K562 (cell line): Measurements from ENCODE around the gene ATP13A4. TPM values are rescaled to one million over a fixed set of nuclear protein-coding genes. Genes with fewer than 3 reads are reported as not detected.

Experiments used
- ATAC-seq: fragments of 200-7000 bp; cut with Tn5 transposase; 3 replicates; pipeline ENCODE4 v1.9.1; 2020; ENCODE audit warnings: moderate library complexity
- BruUV-seq: library from RNA; stranded (reverse); fragments of 400-500 nt; replicated peaks from 2 replicates; lab custom pipeline; 2021; lab: Mats Ljungman, UMichigan
- CTCF ChIA-PET: fragments of 300-600 bp; formaldehyde crosslinking; extraction: SDS; loops from one replicate; lab custom pipeline; 2021; ENCODE audit warnings: low intra/inter-chr PET ratio; lab: Yijun Ruan, JAX
- POLR2A ChIA-PET: fragments of 300-600, 350-650 bp; sonication (Branson Sonifier 250); formaldehyde crosslinking; extraction: SDS; loops from one replicate; lab custom pipeline; 2021; ENCODE audit warnings: antibody characterized with exemption, inconsistent platforms; lab: Yijun Ruan, JAX
- DNase-seq, 4 experiments: peaks; one replicate each; pipeline versions ENCODE4 v3.0.0 to v3.0.0-alpha.2; 2011 to 2018; ENCODE audit warnings: low spot score in 3 of 4, mixed read lengths in 3 of 4; ENCODE audit errors: extremely low read depth in 1 of 4
- FAIRE-seq: peaks from 2 replicates; lab custom pipeline; 2011; peaks lifted over from hg19 to GRCh38; lab: Jason Lieb, UNC
- H2AFZ ChIP-seq: 2 replicates; pipeline ENCODE4 v1.6.0; 2011; ENCODE audit warnings: low read depth, low read length, control low read depth, inconsistent platforms
- H3K27ac ChIP-seq: fragments of 200-600 bp; 3 replicates; pipeline ENCODE4 v1.8.0; 2011; ENCODE audit warnings: low read depth, mild to moderate bottlenecking, control low read depth, inconsistent platforms, low read length, moderate library complexity, mixed read lengths; ENCODE audit errors: extremely low read depth
- H3K27me3 ChIP-seq, 2 experiments: fragments of 300-600 bp in 1 of 2; 2 replicates in 1 of 2; 3 replicates in 1 of 2; pipeline versions ENCODE4 v1.6.0 to v1.8.0; 2011; ENCODE audit warnings: inconsistent platforms in 2 of 2, low read length in 2 of 2, mild to moderate bottlenecking in 1 of 2, mixed read lengths in 1 of 2, moderate library complexity in 1 of 2; ENCODE audit not compliant: control insufficient read depth in 2 of 2, insufficient read depth in 2 of 2
- H3K36me3 ChIP-seq: fragments of 300-600 bp; 3 replicates; pipeline ENCODE4 v1.8.0; 2011; ENCODE audit warnings: mild to moderate bottlenecking, low read length, inconsistent platforms; ENCODE audit not compliant: control insufficient read depth, insufficient read depth
- H3K4me1 ChIP-seq, 2 experiments: fragments of 200-600 bp in 1 of 2; replicated peaks in 1 of 2; 2 replicates in 1 of 2; 3 replicates in 1 of 2; pipeline versions ENCODE4 v1.5.1 to v1.8.0; 2011; ENCODE audit warnings: inconsistent platforms in 2 of 2, low read length in 2 of 2, mild to moderate bottlenecking in 1 of 2, mixed read lengths in 1 of 2, moderate library complexity in 1 of 2; ENCODE audit not compliant: control insufficient read depth in 2 of 2, insufficient read depth in 2 of 2
- H3K4me2 ChIP-seq: 2 replicates; pipeline ENCODE4 v1.6.1; 2011; ENCODE audit warnings: low read length, control low read depth, inconsistent platforms, mixed read lengths; ENCODE audit not compliant: insufficient read depth
- H3K4me3 ChIP-seq: fragments of 200-600 bp; sonication (generic), shearing (Covaris generic); 2 replicates; pipeline ENCODE4 v1.5.1; 2016; ENCODE audit warnings: control low read depth, inconsistent platforms
- H3K79me2 ChIP-seq: fragments of 200-600 bp; 3 replicates; pipeline ENCODE4 v1.8.0; 2011; ENCODE audit warnings: low read length, inconsistent platforms; ENCODE audit not compliant: control insufficient read depth, insufficient read depth
- H3K9ac ChIP-seq, 2 experiments: 2 replicates each; pipeline versions ENCODE4 v1.6.0 to v1.6.1; 2011; ENCODE audit warnings: low read depth in 2 of 2, low read length in 2 of 2, control low read depth in 1 of 2, inconsistent platforms in 1 of 2, mild to moderate bottlenecking in 1 of 2, mixed read lengths in 1 of 2; ENCODE audit not compliant: insufficient read depth in 1 of 2
- H3K9me1 ChIP-seq: one replicate; pipeline ENCODE4 v1.6.0; 2011; ENCODE audit warnings: inconsistent platforms, mild to moderate bottlenecking, low read length, moderate library complexity; ENCODE audit not compliant: control insufficient read depth, insufficient read depth
- H3K9me3 ChIP-seq: replicated peaks from 2 replicates; pipeline ENCODE4 v1.5.1; 2011; ENCODE audit warnings: low read depth, low read length, inconsistent platforms; ENCODE audit not compliant: control insufficient read depth, insufficient read depth
- H4K20me1 ChIP-seq: replicated peaks from 2 replicates; pipeline ENCODE4 v1.6.1; 2011; ENCODE audit warnings: low read length, inconsistent platforms, mixed read lengths; ENCODE audit not compliant: control insufficient read depth, insufficient read depth
- ATF6 ChIP-seq: sonication (generic); formaldehyde crosslinking; IDR thresholded peaks from 2 replicates; pipeline ENCODE4 v1.4.0; 2020; ENCODE audit warnings: mild to moderate bottlenecking, missing genetic modification reagents
- BCOR ChIP-seq: fragments of 450-650 bp; IDR thresholded peaks from 2 replicates; pipeline ENCODE4 v1.6.1; 2016
- DDX20 ChIP-seq: fragments of 450-650 bp; IDR thresholded peaks from 2 replicates; pipeline ENCODE4 v1.6.1; 2016; ENCODE audit warnings: missing genetic modification characterization, low read depth, mild to moderate bottlenecking, missing compliant biosample characterization, moderate library complexity
- MNT ChIP-seq, 2 experiments: fragments of 450-650 bp; conservative IDR thresholded peaks; 2 replicates each; pipeline ENCODE4 v1.6.1; 2017; ENCODE audit warnings: mild to moderate bottlenecking in 2 of 2, moderate library complexity in 2 of 2
- PHF21A ChIP-seq: fragments of 450-650 bp; IDR thresholded peaks from 2 replicates; pipeline ENCODE4 v1.6.1; 2017; ENCODE audit warnings: low read depth, borderline replicate concordance
- POLR2H ChIP-seq: IDR thresholded peaks from 2 replicates; pipeline ENCODE4 v1.6.1; 2016; ENCODE audit warnings: missing genetic modification characterization, low read depth, mild to moderate bottlenecking, control low read depth, missing compliant biosample characterization, moderate library complexity
- TFAP4 ChIP-seq: sonication (generic); formaldehyde crosslinking; IDR thresholded peaks from 2 replicates; pipeline ENCODE4 v1.8.0; 2022; ENCODE audit warnings: missing genetic modification reagents, mild to moderate bottlenecking, moderate library complexity, borderline replicate concordance
- THRB ChIP-seq: fragments of 450-650 bp; formaldehyde crosslinking; conservative IDR thresholded peaks from 2 replicates; pipeline ENCODE4 v1.4.0; 2022; ENCODE audit warnings: mild to moderate bottlenecking, missing genetic modification characterization
- TRIM28 ChIP-seq: fragments of 450-650 bp; IDR thresholded peaks from 2 replicates; pipeline ENCODE4 v1.6.1; 2017
- ZNF224 ChIP-seq: sonication (generic); formaldehyde crosslinking; IDR thresholded peaks from 2 replicates; pipeline ENCODE4 v1.8.0; 2022; ENCODE audit warnings: mild to moderate bottlenecking, missing genetic modification reagents
- ZNF3 ChIP-seq: fragments of 250-450 bp; sonication (Bioruptor Pico); IDR thresholded peaks from 2 replicates; pipeline ENCODE4 v1.5.0; 2021; ENCODE audit warnings: mild to moderate bottlenecking, moderate library complexity
- WGBS: fragments of 100-300 bp; shearing (Covaris generic); methylation state at CpG from one replicate; pipeline ENCODE4 v1.1.6; 2016; ENCODE audit warnings: low coverage, mixed read lengths; ENCODE audit not compliant: insufficient coverage; ENCODE audit errors: missing lambda C conversion rate; 5-methylcytosine and 5-hydroxymethylcytosine counted together
- in situ Hi-C: fragments of 300-500 bp; cut with MboI; formaldehyde crosslinking; loops from 4 replicates; pipeline ENCODE4 v1.15.0; 2018; ENCODE audit warnings: inconsistent platforms, mixed read lengths
- intact Hi-C: fragments of 100-400 bp; cut with micrococcal nuclease; formaldehyde crosslinking; loops from 2 replicates; pipeline ENCODE4 v1.14.2; 2022
- polyA plus RNA-seq, 8 experiments: library from polyadenylated mRNA; depleted of rRNA in 4 of 8; stranded (reverse) in 5 of 8; unstranded in 3 of 8; fragments of >200 nt; fragmentation: Nextera tagmentation in 2 of 8; fragmentation: Illumina TruSeq in 1 of 8; extraction: Ambion mirVana in 2 of 8; extraction: Trizol in 1 of 8; gene quantifications; 2 replicates each; pipeline versions ENCODE4 v1.2.1 to v1.2.3, GENCODE V29; 2011 to 2014; ENCODE audit warnings: inconsistent platforms in 1 of 8, missing spikeins in 1 of 8
- total RNA-seq, 7 experiments: library from RNA; depleted of rRNA in 6 of 7; stranded (reverse); fragments of >200 nt in 6 of 7; fragmentation: Illumina TruSeq in 2 of 7; extraction: Trizol in 2 of 7; gene quantifications; 2 replicates each; pipeline versions ENCODE4 v1.2.1 to v1.2.3, GENCODE V29; 2011 to 2021; ENCODE audit warnings: low replicate concordance in 1 of 7

The ATP13A4 gene
- total and polyA plus RNA-seq, 9 of the 15 experiments (the other 6 are each of a cell fraction or from before 2014, with no cell fraction given), result 0.03 to 0.14 (median 0.07) TPM; not detected in 6

GRCh38 chr3:193418576-193419373, 135.9 kb downstream of the ATP13A4 start (continued):
- no peak for TF ChIP-seq DDX20 (tag)
- TF ChIP-seq PHF21A, result no peak
- TF ChIP-seq TFAP4, result no peak

GRCh38 chr3:193416629-193417028, 138.1 kb downstream of the ATP13A4 start:
- Histone ChIP-seq H3K9me1 (no peaks in the 10 kb centered on the region), H3K9me3 (no peaks in the 10 kb centered on the region), H3K4me2 (no peak overlapping the region), H3K9ac (no peak overlapping the region), H3K4me1 (no peaks in the 10 kb centered on the region), H3K79me2 (no peaks in the 10 kb centered on the region), H3K27me3 (no peaks in the 10 kb centered on the region), H4K20me1 (no peaks in the 10 kb centered on the region), H3K36me3 (no peaks in the 10 kb centered on the region), H3K27ac (no peak overlapping the region), H3K4me3 (no peak overlapping the region), H2AFZ (no peak overlapping the region)
- in situ Hi-C loops (no loop called here), intact Hi-C loops (no loop called here)
- ATAC-seq (no peak), DNase-seq (no peak), FAIRE-seq (no peak)
- TF ChIP-seq BCOR, result no peak
- TF ChIP-seq THRB, result no peak
- no peak for TF ChIP-seq TRIM28
- no peak for TF ChIP-seq ATF6 (CRISPR knock-in tag)
- no peak for TF ChIP-seq POLR2H (tag)
- no peak for TF ChIP-seq ZNF3 (CRISPR knock-in tag)
- TF ChIP-seq MNT (conservative IDR thresholded peaks at IDR 0.05), result no peak
- TF ChIP-seq ZNF224 (CRISPR knock-in tag), result no peak
- no TSS peak for BruUV-seq
- 5% methylated on average over 2 of the region's 2 CpGs for WGBS
- POLR2A ChIA-PET, result interaction anchor here (0.9 kb wide), 1 partner anchor 36 kb away, joined by 3 read pairs; no protein-coding TSS in a partner anchor
- CTCF ChIA-PET, result no interaction called here
